ENCODE results near the gene RASAL2. TPM values are rescaled to one million over a fixed set of nuclear protein-coding genes. Genes with fewer than 3 reads are reported as not detected.

RASAL2 gene
- total RNA-seq, 2 donors from 2014 or later = 9.9 to 20.4 TPM

DNA sequence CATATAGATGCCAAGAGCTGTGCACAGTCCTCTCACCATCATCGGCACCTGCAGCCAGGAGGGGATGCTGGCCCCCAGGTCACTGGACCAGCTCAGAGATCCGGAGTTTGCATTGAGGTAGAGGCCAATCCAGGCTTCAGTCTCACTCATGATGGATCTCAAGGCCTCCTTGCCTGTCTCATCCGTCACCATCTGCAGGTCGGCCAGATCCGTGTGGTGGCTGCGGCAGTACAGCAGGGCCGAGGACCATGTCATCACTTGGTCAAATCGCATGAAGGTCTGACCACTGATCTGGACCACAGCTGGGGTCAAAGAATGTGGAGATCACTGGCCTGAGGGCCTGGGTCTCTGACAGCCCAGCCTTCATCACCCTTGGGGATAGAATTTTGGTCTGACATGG is 396.2 kb downstream of the RASAL2 start:
- H3K27me3 ChIP-seq = no peaks in the 10 kb centered on the region
- H3K9me3 ChIP-seq = no peaks in the 10 kb centered on the region
- intact Hi-C loops (cut with DNase I) = no loop called here
- WGBS, 2 donors = 85 to 92% methylated on average over 7 to 8 of the region's 8 CpGs
- H3K36me3 ChIP-seq (replicated peaks in 1 of 2; ENCODE audit: insufficient read depth in 1 of 2, low read depth in 2 of 2) = no peaks in the 10 kb centered on the region
- ATAC-seq (no peak), DNase-seq (no peak)
- TF ChIP-seq CTCF (IDR thresholded peaks at IDR 0.05) (no peak), POLR2A (IDR thresholded peaks at IDR 0.05) (no peak)
- H3K27ac ChIP-seq = no peak overlapping the region
- H3K4me3 ChIP-seq = no peak overlapping the region
- no peaks in the 10 kb centered on the region for H3K4me1 ChIP-seq

- Histone ChIP-seq H3K27ac (no peak overlapping the region), H3K36me3 (replicated peaks in 1 of 2; ENCODE audit: insufficient read depth in 1 of 2, low read depth in 2 of 2) (no peaks in the 10 kb centered on the region), H3K9me3 (no peaks in the 10 kb centered on the region), H3K4me1 (no peaks in the 10 kb centered on the region), H3K4me3 (no peak overlapping the region), H3K27me3 (no peaks in the 10 kb centered on the region)
- TF ChIP-seq CTCF (IDR thresholded peaks at IDR 0.05) = no peak
- TF ChIP-seq POLR2A (IDR thresholded peaks at IDR 0.05) = no peak
- WGBS, 2 donors = 89 to 90% methylated on average over 9 of the region's 9 CpGs
- no peak for ATAC-seq
- intact Hi-C loops (cut with DNase I) = no loop called here
- no peak for DNase-seq
These were observed 397.1 kb downstream of the RASAL2 start for GRCh38 chr1:178490967-178491366.

GRCh38 chr1:178491721-178492120 is 397.8 kb downstream of the RASAL2 start:
- no peaks in the 10 kb centered on the region for H3K27me3 ChIP-seq
- no peak for ATAC-seq
- no peak overlapping the region for H3K27ac ChIP-seq
- WGBS, 2 donors = 89 to 92% methylated on average over 4 of the region's 4 CpGs
- H3K9me3 ChIP-seq = no peaks in the 10 kb centered on the region
- no peak for DNase-seq
- no peak for TF ChIP-seq CTCF (IDR thresholded peaks at IDR 0.05)
- TF ChIP-seq POLR2A (IDR thresholded peaks at IDR 0.05) = no peak
- no peak overlapping the region for H3K4me3 ChIP-seq
- H3K4me1 ChIP-seq = no peaks in the 10 kb centered on the region
- intact Hi-C loops (cut with DNase I) = no loop called here
- no peaks in the 10 kb centered on the region for H3K36me3 ChIP-seq (replicated peaks in 1 of 2; ENCODE audit: insufficient read depth in 1 of 2, low read depth in 2 of 2)

DNA sequence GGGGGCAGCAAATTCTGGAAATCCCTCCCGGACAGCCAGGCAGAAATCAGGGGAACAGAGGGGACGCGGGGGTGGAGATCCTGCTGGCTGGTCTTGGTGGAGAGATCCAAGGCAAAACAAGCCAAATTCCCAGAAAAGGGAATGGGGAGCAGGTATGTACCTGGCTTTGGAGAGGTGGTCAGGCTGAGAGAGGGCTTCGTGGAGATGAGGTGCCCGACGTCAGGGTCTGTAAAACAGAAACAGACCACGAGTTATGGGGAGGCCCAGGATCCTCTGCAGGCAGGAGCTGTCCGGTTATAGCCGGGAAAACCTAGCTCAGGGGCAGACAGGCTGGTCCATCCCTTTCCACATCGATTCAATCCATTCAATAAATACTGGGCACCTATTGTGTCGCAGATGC is 398.4 kb downstream of the RASAL2 start:
- Histone ChIP-seq H3K9me3 (no peaks in the 10 kb centered on the region), H3K27ac (no peak overlapping the region), H3K4me3 (no peak overlapping the region), H3K27me3 (no peaks in the 10 kb centered on the region), H3K4me1 (no peaks in the 10 kb centered on the region), H3K36me3 (replicated peaks in 1 of 2; ENCODE audit: insufficient read depth in 1 of 2, low read depth in 2 of 2) (no peaks in the 10 kb centered on the region)
- intact Hi-C loops (cut with DNase I) = no loop called here
- DNase-seq (no peak), ATAC-seq (no peak)
- 79 to 85% methylated on average over 11 of the region's 11 CpGs for WGBS, 2 donors
- TF ChIP-seq POLR2A (IDR thresholded peaks at IDR 0.05) (no peak), CTCF (IDR thresholded peaks at IDR 0.05) (no peak)

GRCh38 chr1:178493301-178493741 is 399.4 kb downstream of the RASAL2 start:
- TF ChIP-seq POLR2A (IDR thresholded peaks at IDR 0.05) = no peak
- no peak for TF ChIP-seq CTCF (IDR thresholded peaks at IDR 0.05)
- intact Hi-C loops (cut with DNase I) = no loop called here
- H3K36me3 ChIP-seq (replicated peaks in 1 of 2; ENCODE audit: insufficient read depth in 1 of 2, low read depth in 2 of 2) = no peaks in the 10 kb centered on the region
- no peak overlapping the region for H3K27ac ChIP-seq
- ATAC-seq (no peak), DNase-seq (no peak)
- H3K4me3 ChIP-seq = no peak overlapping the region
- WGBS, 2 donors = 86 to 94% methylated on average over 14 to 16 of the region's 16 CpGs
- H3K9me3 ChIP-seq = no peaks in the 10 kb centered on the region
- H3K27me3 ChIP-seq = no peaks in the 10 kb centered on the region
- H3K4me1 ChIP-seq = no peaks in the 10 kb centered on the region
